Measurements from ENCODE around the gene DNAJA3. TPM values are rescaled to one million over a fixed set of nuclear protein-coding genes. Genes with fewer than 3 reads are reported as not detected.

The DNAJA3 gene
- total and polyA plus RNA-seq, 2 of the 4 experiments (the other 2 are of a cell fraction), result 38.0 to 40.2 TPM

- peak; percentile 89 for TF ChIP-seq FOS (IDR thresholded peaks at IDR 0.05; ENCODE audit: low read depth, low read length)
These were observed 74.6 kb downstream of the DNAJA3 start (continued) for GRCh38 chr16:4500272-4500671.

DNA sequence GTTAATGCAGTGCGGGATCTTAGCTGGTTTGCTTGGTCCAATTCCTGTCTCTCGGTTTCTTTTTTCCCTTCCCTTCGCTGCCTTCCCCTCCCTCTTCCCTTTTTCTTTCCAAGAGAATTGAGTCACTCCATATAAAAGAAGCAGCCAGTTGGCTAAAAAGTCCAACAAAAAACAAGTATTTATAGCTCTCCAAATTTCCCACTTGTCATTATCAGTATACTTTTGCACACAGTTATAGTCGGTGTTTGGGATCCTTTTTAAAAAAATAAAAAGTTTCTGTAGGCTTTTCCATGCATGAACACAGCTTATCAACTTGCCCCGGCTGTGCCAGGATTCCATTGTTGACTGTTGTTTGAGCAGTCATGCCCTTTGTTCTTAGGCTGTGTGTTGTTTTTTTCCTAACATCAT is 75.4 kb downstream of the DNAJA3 start:
- H3K9ac ChIP-seq (ENCODE audit: low read depth, low read length), result peak overlapping the region; percentile 47; the same call in 1 of the 2 replicates
- peaks cover 31 to 86% of the 10 kb centered on the region in 2 experiments for H3K79me1 ChIP-seq (ENCODE audit: low read depth in 1 of 2, low read length in 2 of 2)
- H2BK5ac ChIP-seq (ENCODE audit: low read depth, low read length, poor library complexity, severe bottlenecking), result peak overlapping the region; percentile 87
- no CpG with 5 or more reads among the region's 5 CpGs for WGBS, 2 experiments (ENCODE audit: extremely low coverage in 2 of 2, insufficient read length in 1 of 2)
- intact Hi-C loops (cut with micrococcal nuclease) (no loop called here), in situ Hi-C loops (cut with MboI; ENCODE audit: low sequenced_read_pairs) (loop anchor here (25.0 kb wide), 1 partner anchor 461 kb away; the partner anchor contains the start of gene SEC14L5), dilution Hi-C loops (cut with HindIII; ENCODE audit: low sequenced_read_pairs, unreplicated experiment) (no loop called here)
- H3K56ac ChIP-seq (ENCODE audit: extremely low read depth, insufficient read depth, low read length), result 0 out of 2 replicates have a peak overlapping the region, but pooled peaks have one; percentile 68
- H2AK9ac ChIP-seq (replicated peaks; ENCODE audit: low read depth, low read length, poor library complexity), result no peak overlapping the region
- POLR2A ChIA-PET (ENCODE audit: unreplicated experiment), result interaction anchor here (1.6 kb wide), 1 partner anchor 11 kb away, joined by 4 read pairs; no protein-coding TSS in a partner anchor
- H4K20me1 ChIP-seq (ENCODE audit: insufficient read depth, low read length), result peaks cover 19% of the 10 kb centered on the region
- H2BK120ac ChIP-seq (ENCODE audit: low read depth, low read length), result peak overlapping the region; percentile 84; the same call in 1 of the 2 replicates
- H3K18ac ChIP-seq (ENCODE audit: low read depth, low read length), result peak overlapping the region; percentile 46; the same call in 1 of the 2 replicates
- BruUV-seq (replicated peaks), result no TSS peak
- peak overlapping the region; percentile 11; the same call in 1 of the 2 replicates for H2AK5ac ChIP-seq (ENCODE audit: low read depth, low read length)
- H2BK20ac ChIP-seq (ENCODE audit: low read depth, low read length), result peak overlapping the region; percentile 88
- H4K5ac ChIP-seq (ENCODE audit: low read depth, low read length), result no peak overlapping the region; the same call in 1 of the 2 replicates
- no peak overlapping the region; the same call in 2 of the 3 replicates for H2BK15ac ChIP-seq (ENCODE audit: low read depth, low read length)
- peak overlapping the region; percentile 66 for H3K4me2 ChIP-seq (ENCODE audit: low read depth, low read length)
- H3K27me3 ChIP-seq (ENCODE audit: control insufficient read depth, insufficient read depth, low read length), result no peaks in the 10 kb centered on the region
- peak overlapping the region in 1 of 2 experiments; percentile 54; a peak in 2 of 4 replicates for H4K8ac ChIP-seq (ENCODE audit: low read depth in 2 of 2, low read length in 2 of 2)
- no peaks in the 10 kb centered on the region; the same call in none of the 2 replicates for H3K36me3 ChIP-seq (ENCODE audit: control insufficient read depth, insufficient read depth, low read length)
- peak overlapping the region; percentile 78; the same call in 1 of the 2 replicates for H4K91ac ChIP-seq (ENCODE audit: insufficient read depth, low read depth, low read length)
- peaks cover 31% of the 10 kb centered on the region for H3K9me1 ChIP-seq (ENCODE audit: insufficient read depth, low read length)
- H3K23ac ChIP-seq (ENCODE audit: low read depth, low read length), result peak overlapping the region; percentile 69; the same call in 1 of the 2 replicates
- DNase-seq, result peak; percentile 50
- H3K9me3 ChIP-seq (ENCODE audit: control insufficient read depth, insufficient read depth, low read length), result no peaks in the 10 kb centered on the region
- peak; percentile 17 for ATAC-seq (ENCODE audit: low read depth)
- peak overlapping the region; percentile 65; the same call in 1 of the 2 replicates for H3K27ac ChIP-seq (ENCODE audit: insufficient read depth, low read length)
- H3K4me3 ChIP-seq (ENCODE audit: insufficient read depth, low read depth, low read length), result no peak overlapping the region
- no peak overlapping the region for H2AFZ ChIP-seq (replicated peaks; ENCODE audit: low read length, poor library complexity)
- CTCF ChIA-PET, result interaction anchor here (0.6 to 1.7 kb wide), 3 partner anchors 23 to 49 kb away, joined by 3 to 5 read pairs (median 5); no protein-coding TSS in a partner anchor
- H3K4ac ChIP-seq (ENCODE audit: low read depth, low read length), result peak overlapping the region; percentile 73; the same call in 1 of the 2 replicates
- peak overlapping the region; percentile 86 for H3K14ac ChIP-seq (replicated peaks; ENCODE audit: low read depth, low read length)
- H3K4me1 ChIP-seq (ENCODE audit: control insufficient read depth, insufficient read depth, low read length), result peaks cover 20% of the 10 kb centered on the region
- TF ChIP-seq FOS (IDR thresholded peaks at IDR 0.05; ENCODE audit: low read depth, low read length) (no peak), RFX5 (IDR thresholded peaks at IDR 0.05; ENCODE audit: low read depth, low read length) (no peak), NFE2L2 (IDR thresholded peaks at IDR 0.05; ENCODE audit: low read depth, low read length) (no peak), MXI1 (IDR thresholded peaks at IDR 0.05; ENCODE audit: borderline replicate concordance, low read depth, low read length) (no peak), ELK1 (IDR thresholded peaks at IDR 0.05; ENCODE audit: borderline replicate concordance, low read depth, low read length) (no peak), CEBPB (IDR thresholded peaks at IDR 0.05; ENCODE audit: low read depth, low read length) (no peak), MAFK (IDR thresholded peaks at IDR 0.05; ENCODE audit: low read depth, low read length) (no peak), RAD21 (IDR thresholded peaks at IDR 0.05; ENCODE audit: low read length) (no peak), POLR2A (IDR thresholded peaks at IDR 0.05; ENCODE audit: low read depth, low read length) (no peak), CTCF (conservative IDR thresholded peaks at IDR 0.05; ENCODE audit: low read depth, low read length) (no peak), MAZ (IDR thresholded peaks at IDR 0.05; ENCODE audit: borderline replicate concordance, low read depth, low read length) (no peak), BHLHE40 (IDR thresholded peaks at IDR 0.05; ENCODE audit: low read depth, low read length) (no peak), CHD1 (IDR thresholded peaks at IDR 0.05; ENCODE audit: low read depth, low read length) (no peak), SMC3 (IDR thresholded peaks at IDR 0.05; ENCODE audit: low read depth, low read length) (no peak)
